Measurements from ENCODE around the gene MYO5B.

DNA sequence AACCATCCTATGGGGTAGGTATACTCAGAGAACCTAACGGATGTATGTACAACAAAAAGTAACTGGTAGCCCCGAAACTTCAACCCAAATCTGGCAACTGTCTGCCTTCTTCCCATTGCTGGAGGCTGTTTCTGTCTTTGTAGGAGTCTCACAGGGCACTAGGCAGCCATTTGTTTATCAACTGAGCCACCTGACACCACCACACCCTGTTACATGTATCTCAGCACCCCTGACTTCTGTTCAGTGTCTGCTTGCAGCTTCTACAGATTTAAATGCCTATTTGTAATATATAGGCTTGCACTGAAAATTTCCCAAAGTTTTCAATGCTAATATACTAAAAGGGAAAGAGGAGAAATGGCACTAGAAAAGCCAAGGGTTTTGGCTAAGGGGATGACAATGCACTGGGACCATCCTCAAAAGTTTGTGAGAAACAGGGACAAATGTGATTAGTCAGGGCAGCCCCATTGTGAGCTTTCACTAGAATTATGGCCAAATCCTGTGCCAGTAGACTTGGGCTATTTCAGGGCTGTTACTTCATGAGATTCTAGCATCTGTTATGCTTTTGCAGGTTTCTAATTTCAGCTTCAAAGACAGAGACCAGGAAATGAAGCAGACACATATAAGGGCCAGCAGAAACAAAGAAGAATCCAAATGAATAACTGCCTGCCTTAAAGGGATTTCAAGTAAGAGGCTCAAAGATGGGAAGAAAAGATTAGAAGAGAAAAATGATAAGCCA is 103.3 kb downstream of the MYO5B start:
- TF ChIP-seq, protein P1, sequence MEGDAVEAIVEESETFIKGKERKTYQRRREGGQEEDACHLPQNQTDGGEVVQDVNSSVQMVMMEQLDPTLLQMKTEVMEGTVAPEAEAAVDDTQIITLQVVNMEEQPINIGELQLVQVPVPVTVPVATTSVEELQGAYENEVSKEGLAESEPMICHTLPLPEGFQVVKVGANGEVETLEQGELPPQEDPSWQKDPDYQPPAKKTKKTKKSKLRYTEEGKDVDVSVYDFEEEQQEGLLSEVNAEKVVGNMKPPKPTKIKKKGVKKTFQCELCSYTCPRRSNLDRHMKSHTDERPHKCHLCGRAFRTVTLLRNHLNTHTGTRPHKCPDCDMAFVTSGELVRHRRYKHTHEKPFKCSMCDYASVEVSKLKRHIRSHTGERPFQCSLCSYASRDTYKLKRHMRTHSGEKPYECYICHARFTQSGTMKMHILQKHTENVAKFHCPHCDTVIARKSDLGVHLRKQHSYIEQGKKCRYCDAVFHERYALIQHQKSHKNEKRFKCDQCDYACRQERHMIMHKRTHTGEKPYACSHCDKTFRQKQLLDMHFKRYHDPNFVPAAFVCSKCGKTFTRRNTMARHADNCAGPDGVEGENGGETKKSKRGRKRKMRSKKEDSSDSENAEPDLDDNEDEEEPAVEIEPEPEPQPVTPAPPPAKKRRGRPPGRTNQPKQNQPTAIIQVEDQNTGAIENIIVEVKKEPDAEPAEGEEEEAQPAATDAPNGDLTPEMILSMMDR (IDR thresholded peaks at IDR 0.05 in 4 of 5, conservative IDR thresholded peaks at IDR 0.05 in 1 of 5): no peak
- no peak for TF ChIP-seq POLR2A (IDR thresholded peaks at IDR 0.05)
